CD4-positive, alpha-beta T cell treated with Interleukin-4 for 1 hour (primary cell): ENCODE measurements around the gene RAD51AP1.

ENCODE experiments used
- DNase-seq, 2 donors: peaks; one replicate each; pipeline ENCODE4 v3.0.0-alpha.2; 2020 to 2022

RAD51AP1 gene

GRCh38 chr12:4552191-4552590 is 13.5 kb downstream of the RAD51AP1 start:
- DNase-seq = no peak

- DNase-seq = no peak
Measured at GRCh38 chr12:4553943-4554342, 15.3 kb downstream of the RAD51AP1 start.

- DNase-seq = no peak
Measured at GRCh38 chr12:4555804-4556203, 17.1 kb downstream of the RAD51AP1 start.

- DNase-seq = no peak
Measured at GRCh38 chr12:4556735-4557530, 18.2 kb downstream of the RAD51AP1 start.

GRCh38 chr12:4557586-4557985 is 18.9 kb downstream of the RAD51AP1 start:
- no peak for DNase-seq

GRCh38 chr12:4558171-4558570 is 19.5 kb downstream of the RAD51AP1 start:
- DNase-seq = no peak

GRCh38 chr12:4562034-4562657 is 23.5 kb downstream of the RAD51AP1 start, which contains the start of gene DYRK4:
DYRK4 (plus strand) TSS chr12:4562208; CDS start chr12:4562246, 38 bp downstream.
- peak in 1 of 2 donors; percentile 42 for DNase-seq

- no peak for DNase-seq
Measured at GRCh38 chr12:4563336-4563735, 24.6 kb downstream of the RAD51AP1 start.

- no peak for DNase-seq
Measured at GRCh38 chr12:4564818-4565217, 26.1 kb downstream of the RAD51AP1 start.

- no peak for DNase-seq
Measured at GRCh38 chr12:4566474-4566873, 27.8 kb downstream of the RAD51AP1 start.

GRCh38 chr12:4567073-4567881 is 28.6 kb downstream of the RAD51AP1 start:
- DNase-seq = peak in 1 of 2 donors; percentile 6

GRCh38 chr12:4569261-4569660 is 30.6 kb downstream of the RAD51AP1 start:
- DNase-seq = no peak

GRCh38 chr12:4572680-4573079 is 34.0 kb downstream of the RAD51AP1 start:
- no peak for DNase-seq

- peak in 1 of 2 donors; percentile 10 for DNase-seq
Measured at GRCh38 chr12:4579305-4580102, 40.8 kb downstream of the RAD51AP1 start.

- no peak for DNase-seq
Measured at GRCh38 chr12:4580281-4580688, 41.6 kb downstream of the RAD51AP1 start.

- DNase-seq = no peak
Measured at GRCh38 chr12:4584281-4584680, 45.6 kb downstream of the RAD51AP1 start.

GRCh38 chr12:4584896-4585295 is 46.2 kb downstream of the RAD51AP1 start:
- DNase-seq = no peak

- DNase-seq = no peak
Measured at GRCh38 chr12:4586500-4586899, 47.8 kb downstream of the RAD51AP1 start.

GRCh38 chr12:4587108-4587507 is 48.4 kb downstream of the RAD51AP1 start:
- DNase-seq = no peak

GRCh38 chr12:4588916-4589315 is 50.2 kb downstream of the RAD51AP1 start:
- DNase-seq = no peak

- DNase-seq = no peak
Measured at GRCh38 chr12:4589941-4590340, 51.3 kb downstream of the RAD51AP1 start.

- no peak for DNase-seq
Measured at GRCh38 chr12:4591180-4591687, 52.5 kb downstream of the RAD51AP1 start.
